Tongue (tissue), 2 donors: Measurements from ENCODE around the gene CNFN. TPM values are rescaled to one million over a fixed set of nuclear protein-coding genes. Genes with fewer than 3 reads are reported as not detected.
A peak's percentile ranks its signal among the peaks of the same experiment; 100 is the strongest.

Source experiments
- DNase-seq: peaks from one replicate; pipeline ENCODE4 v3.0.0-alpha.2; 2015
- total RNA-seq: library from RNA; depleted of rRNA; stranded (reverse); fragments of >200 nt; gene quantifications from one replicate; pipeline ENCODE4 v1.2.3, GENCODE V29; 2014

CNFN gene
- total RNA-seq, 1 donor from 2014 or later, result 1.6 TPM

GRCh38 chr19:42374826-42375376 lies 15.2 kb downstream of the CNFN start:
- DNase-seq, result no peak

GRCh38 chr19:42370626-42371175 lies 19.4 kb downstream of the CNFN start:
- no peak for DNase-seq

- DNase-seq, result no peak
Observed at GRCh38 chr19:42370068-42370520, 20.0 kb downstream of the CNFN start.

- no peak for DNase-seq
Observed at GRCh38 chr19:42369433-42370067, 20.5 kb downstream of the CNFN start.

GRCh38 chr19:42368765-42369164 lies 21.3 kb downstream of the CNFN start:
- DNase-seq, result no peak

- no peak for DNase-seq
Observed at GRCh38 chr19:42368360-42368759, 21.7 kb downstream of the CNFN start.

- no peak for DNase-seq
Observed at GRCh38 chr19:42367929-42368328, 22.2 kb downstream of the CNFN start.

- peak; percentile 48 for DNase-seq
Observed at GRCh38 chr19:42366673-42367072, 23.4 kb downstream of the CNFN start.

GRCh38 chr19:42363614-42364346 lies 26.3 kb downstream of the CNFN start:
- no peak for DNase-seq

GRCh38 chr19:42362891-42363440 lies 27.1 kb downstream of the CNFN start:
- DNase-seq, result no peak

- no peak for DNase-seq
Observed at GRCh38 chr19:42362342-42362741, 27.8 kb downstream of the CNFN start.

- no peak for DNase-seq
Observed at GRCh38 chr19:42361545-42361910, 28.6 kb downstream of the CNFN start.

GRCh38 chr19:42360787-42361544 lies 29.1 kb downstream of the CNFN start:
- DNase-seq, result no peak

GRCh38 chr19:42357290-42357689 lies 32.8 kb downstream of the CNFN start:
- DNase-seq, result no peak

GRCh38 chr19:42356686-42357085 lies 33.4 kb downstream of the CNFN start:
- no peak for DNase-seq

- no peak for DNase-seq
Observed at GRCh38 chr19:42355896-42356295, 34.2 kb downstream of the CNFN start.

- DNase-seq, result no peak
Observed at GRCh38 chr19:42353341-42354015, 36.6 kb downstream of the CNFN start.

- peak; percentile 30 for DNase-seq
Observed at GRCh38 chr19:42352301-42353259, 37.5 kb downstream of the CNFN start.

GRCh38 chr19:42351079-42351735 lies 38.9 kb downstream of the CNFN start:
- DNase-seq, result no peak

GRCh38 chr19:42350417-42350816 lies 39.7 kb downstream of the CNFN start:
- no peak for DNase-seq
